Naive thymus-derived CD8-positive, alpha-beta T cell (primary cell): ENCODE measurements around the gene FAM200C. TPM values are rescaled to one million over a fixed set of nuclear protein-coding genes. Genes with fewer than 3 reads are reported as not detected.

Experiments used
- ATAC-seq, 2 donors: fragments of 150-1000 bp; cut with Tn5 transposase in 1 of 2; sonication (Bioruptor Pico), chemical (Tn5 transposase) in 1 of 2; 1 replicate in 1 of 2; 2 replicates in 1 of 2; pipeline ENCODE4 v1.10.0; 2021; ENCODE audit warnings: mild to moderate bottlenecking in 2 of 2, moderate library complexity in 2 of 2
- POLR2A ChIA-PET: fragments of 350-600 bp; sonication (Branson Sonifier 250); formaldehyde crosslinking; loops from one replicate; lab custom pipeline; 2021; ENCODE audit warnings: antibody characterized with exemption; lab: Charles Lee
- DNase-seq, 10 donors: peaks; one replicate each; pipeline versions ENCODE4 v3.0.0 to v3.0.0-alpha.2; 2020 to 2022
- H3K27ac Mint-ChIP-seq, 10 donors: one replicate each; pipeline ENCODE4 v1.8.0; 2020 to 2022; ENCODE audit warnings: mild to moderate bottlenecking in 10 of 10, mixed read lengths in 10 of 10, moderate library complexity in 4 of 10, inconsistent platforms in 1 of 10
- H3K27me3 Mint-ChIP-seq, 5 donors: one replicate each; pipeline ENCODE4 v1.8.0; 2021 to 2022; ENCODE audit warnings: mixed read lengths in 5 of 5
- H3K36me3 Mint-ChIP-seq, 3 donors: one replicate each; pipeline ENCODE4 v1.8.0; 2020 to 2022; ENCODE audit warnings: mixed read lengths in 3 of 3, mild to moderate bottlenecking in 2 of 3, inconsistent platforms in 1 of 3
- H3K4me1 Mint-ChIP-seq, 4 donors: one replicate each; pipeline ENCODE4 v1.8.0; 2021 to 2022; ENCODE audit warnings: mixed read lengths in 4 of 4
- H3K4me3 Mint-ChIP-seq, 10 donors: one replicate each; pipeline ENCODE4 v1.8.0; 2020 to 2022; ENCODE audit warnings: mild to moderate bottlenecking in 10 of 10, mixed read lengths in 10 of 10, moderate library complexity in 6 of 10, inconsistent platforms in 1 of 10
- H3K9me3 Mint-ChIP-seq, 9 donors: one replicate each; pipeline ENCODE4 v1.8.0; 2020 to 2022; ENCODE audit warnings: mixed read lengths in 9 of 9, mild to moderate bottlenecking in 3 of 9, inconsistent platforms in 1 of 9, moderate library complexity in 1 of 9
- polyA plus RNA-seq, 3 donors: library from polyadenylated mRNA; unstranded; fragments of 300-500 nt; fragmentation: Illumina TruSeq; gene quantifications; one replicate each; pipeline ENCODE4 v1.2.3, GENCODE V29; 2021
- total RNA-seq, 8 experiments: library from RNA in 2 of 8; stranded (reverse) in 2 of 8; gene quantifications; one replicate each; pipeline ENCODE4 v1.2.3 and lab custom pipeline; 2021 to 2026

FAM200C gene
- total RNA-seq (under 1 TPM; 0.47 to 0.49 TPM), polyA plus RNA-seq (under 1 TPM; 0.15 to 0.47 (median 0.24) TPM), total RNA-seq (lab: John Stamatoyannopoulos, UW) (0.19 to 1.3 (median 0.73) reads per million in 6 experiments)

DNA sequence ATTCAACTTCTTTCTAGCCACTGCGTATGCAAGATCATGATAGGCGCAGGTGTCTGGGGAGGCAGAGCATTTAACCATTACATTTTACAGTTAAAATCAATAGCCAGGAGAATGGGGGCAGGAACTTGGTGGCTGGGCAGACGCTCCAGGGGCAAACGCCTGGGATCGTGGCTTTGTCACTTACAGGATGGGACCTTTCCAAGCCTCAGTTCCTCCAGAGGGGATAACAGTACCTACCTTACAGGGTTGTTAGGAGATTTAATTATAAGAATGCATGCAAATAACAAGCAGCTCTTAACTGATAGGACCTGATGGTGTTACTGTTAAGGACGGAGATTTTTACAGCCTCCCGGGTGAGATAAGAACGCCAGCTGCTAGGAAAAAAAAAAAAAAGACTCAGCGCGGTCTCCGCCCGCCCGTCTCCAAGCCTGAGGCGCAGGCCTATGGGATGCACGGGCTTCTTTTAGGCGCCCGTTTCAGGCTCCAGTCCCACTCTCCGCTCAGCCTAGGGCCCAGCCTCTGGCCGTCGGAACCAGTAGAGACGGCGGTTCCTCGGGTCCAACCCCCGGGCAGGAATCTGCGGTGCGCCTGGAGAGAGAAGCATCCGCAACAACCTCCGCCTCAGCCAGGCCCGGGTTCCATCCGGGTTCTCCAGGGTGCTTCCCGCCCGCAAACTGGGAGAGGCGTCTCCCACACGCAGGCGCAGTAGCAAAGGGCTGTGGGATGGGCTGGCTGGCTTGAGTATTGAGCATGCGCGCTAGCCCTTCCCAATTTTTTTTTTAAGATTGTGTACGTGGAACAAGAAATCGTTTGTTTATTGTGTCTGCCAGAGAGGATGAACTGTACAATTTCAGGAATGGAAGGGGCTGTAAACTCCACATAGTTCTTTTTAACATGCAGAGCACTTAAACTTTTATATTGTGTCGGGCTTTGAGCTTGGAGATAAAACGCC is at the start of gene FAM200C:
Gene FAM200C, minus strand, starts transcription at position 653 of the 952 bp plus-strand sequence. CDS start 4,564 bp downstream, outside the sequence.
- Mint-ChIP-seq H3K4me3 (peak within 1 kb of the TSS; percentile 90 to 95 (median 92)), H3K27me3 (no peaks in the 10 kb centered on the region), H3K36me3 (peaks cover 0 to 31% (median 14%) of the 10 kb centered on the region in 3 donors), H3K27ac (peak within 1 kb of the TSS; percentile 56 to 91 (median 86)), H3K9me3 (no peaks in the 10 kb centered on the region), H3K4me1 (peaks cover 6 to 22% (median 19%) of the 10 kb centered on the region in 4 donors)
- ATAC-seq (peak; percentile 77 to 86), DNase-seq (peak; percentile 32 to 79 (median 54))
- POLR2A ChIA-PET: interaction anchor here (1.0 to 2.6 kb wide), 2 partner anchors 19 to 40 kb away, joined by 3 to 13 read pairs; partner anchors contain the start of gene SLU7

DNA sequence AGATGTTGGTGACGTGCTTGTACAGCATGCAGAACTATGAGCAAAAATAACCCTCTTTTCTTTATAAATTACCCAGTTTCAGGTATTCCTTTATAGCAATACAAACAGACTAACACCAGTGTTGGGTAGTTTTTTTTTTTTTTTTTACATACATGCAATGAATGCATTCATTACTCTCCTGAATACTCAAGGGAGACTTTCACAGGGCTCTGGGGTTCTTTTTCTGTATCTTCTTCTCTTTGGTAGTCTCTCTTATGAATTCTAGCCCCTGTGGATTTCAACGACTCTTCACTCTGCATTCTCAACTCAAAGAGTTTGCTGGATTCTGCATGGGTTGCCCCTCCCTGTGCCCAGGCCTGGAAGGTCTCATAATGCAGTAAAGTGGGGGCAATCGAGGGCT is 49.6 kb upstream of the FAM200C start:
- DNase-seq (no peak), ATAC-seq (no peak)
- Mint-ChIP-seq H3K9me3 (peaks cover 0 to 2% (median 0%) of the 10 kb centered on the region in 9 donors), H3K4me1 (no peaks in the 10 kb centered on the region), H3K4me3 (no peak overlapping the region), H3K27ac (peak overlapping the region in 1 of 10 donors; percentile 44), H3K36me3 (no peaks in the 10 kb centered on the region), H3K27me3 (peaks cover 0 to 5% (median 3%) of the 10 kb centered on the region in 5 donors)
- POLR2A ChIA-PET: no interaction called here

DNA sequence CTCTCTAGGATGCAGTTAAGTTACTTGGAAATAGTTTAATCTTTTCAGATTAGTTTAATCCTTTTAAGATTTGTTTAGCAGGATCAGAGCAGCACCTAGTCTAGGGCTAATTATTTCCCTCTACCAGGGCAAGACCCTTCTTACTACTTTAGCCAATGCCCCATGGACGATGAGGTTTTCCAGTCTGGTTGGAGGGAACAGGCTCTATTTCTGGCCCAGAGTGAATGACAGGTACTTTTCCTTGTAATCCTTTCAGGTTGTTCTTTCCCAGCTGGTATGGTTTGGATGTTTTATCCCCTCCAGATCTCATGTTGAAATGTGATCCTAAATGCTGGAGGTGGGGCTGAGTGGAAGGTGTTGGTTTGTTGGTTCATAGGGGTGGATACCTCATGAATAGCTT is 49.0 kb upstream of the FAM200C start:
- Mint-ChIP-seq H3K36me3 (no peaks in the 10 kb centered on the region), H3K27me3 (peaks cover 0 to 3% (median 2%) of the 10 kb centered on the region in 5 donors), H3K9me3 (peaks cover 0 to 2% (median 0%) of the 10 kb centered on the region in 9 donors), H3K27ac (no peak overlapping the region), H3K4me1 (no peaks in the 10 kb centered on the region), H3K4me3 (no peak overlapping the region)
- ATAC-seq (no peak), DNase-seq (no peak)
- POLR2A ChIA-PET: no interaction called here

DNA sequence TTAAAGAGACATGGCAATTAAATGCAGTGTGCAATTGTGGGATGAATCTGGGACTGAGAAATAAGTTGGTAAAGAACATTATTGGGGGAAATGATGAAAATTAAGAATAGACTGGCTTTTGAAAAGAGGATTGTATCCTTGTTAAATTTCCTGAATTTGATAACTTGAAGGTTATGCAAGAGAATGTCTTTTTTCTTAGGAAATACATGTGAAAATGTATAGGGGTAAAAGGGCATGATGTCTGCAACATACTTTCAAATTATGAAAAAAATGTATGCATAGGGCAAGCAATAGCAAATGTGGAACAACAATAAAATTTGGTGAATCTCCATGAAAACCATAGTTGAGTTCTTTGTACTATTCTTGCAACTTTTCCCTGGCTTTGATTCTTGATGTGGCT is 45.9 kb upstream of the FAM200C start:
- no peak for ATAC-seq
- Mint-ChIP-seq H3K9me3 (peaks cover 0 to 2% (median 0%) of the 10 kb centered on the region in 9 donors), H3K27ac (no peak overlapping the region), H3K4me3 (no peak overlapping the region), H3K4me1 (peaks cover 0 to 2% (median 0%) of the 10 kb centered on the region in 4 donors), H3K36me3 (no peaks in the 10 kb centered on the region), H3K27me3 (no peaks in the 10 kb centered on the region)
- no peak for DNase-seq
- POLR2A ChIA-PET: no interaction called here

DNA sequence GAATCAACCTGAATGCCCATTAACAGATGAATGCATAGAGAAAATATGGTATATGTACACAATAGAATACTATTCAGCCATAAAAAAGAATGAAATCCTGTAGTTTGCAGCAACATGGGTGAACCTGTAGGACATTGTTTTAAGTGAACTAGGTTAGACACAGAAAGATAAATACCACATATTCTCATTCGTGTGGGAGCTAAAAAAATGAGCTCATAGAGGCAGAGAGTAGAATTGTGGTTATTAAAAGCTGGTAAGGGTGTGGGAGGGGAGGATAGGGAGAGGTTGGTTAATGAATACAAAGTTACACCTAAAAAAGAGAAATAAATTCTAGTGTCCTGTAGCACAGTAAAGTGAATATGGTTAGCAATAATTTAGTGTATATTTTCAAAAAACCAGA is 45.3 kb upstream of the FAM200C start:
- Mint-ChIP-seq H3K27me3 (no peaks in the 10 kb centered on the region), H3K27ac (no peak overlapping the region), H3K36me3 (no peaks in the 10 kb centered on the region), H3K9me3 (peaks cover 0 to 2% (median 0%) of the 10 kb centered on the region in 9 donors), H3K4me1 (peaks cover 0 to 2% (median 0%) of the 10 kb centered on the region in 4 donors), H3K4me3 (no peak overlapping the region)
- POLR2A ChIA-PET: no interaction called here
- DNase-seq (no peak), ATAC-seq (no peak)

GRCh38 chr5:160444407-160444806 is 44.6 kb upstream of the FAM200C start:
- no peak for DNase-seq
- ATAC-seq: no peak
- peaks cover 0 to 2% (median 0%) of the 10 kb centered on the region in 4 donors for H3K4me1 Mint-ChIP-seq
- H3K27me3 Mint-ChIP-seq: no peaks in the 10 kb centered on the region
- no peaks in the 10 kb centered on the region for H3K9me3 Mint-ChIP-seq
- H3K4me3 Mint-ChIP-seq: no peak overlapping the region
- H3K36me3 Mint-ChIP-seq: no peaks in the 10 kb centered on the region
- POLR2A ChIA-PET: no interaction called here
- no peak overlapping the region for H3K27ac Mint-ChIP-seq

GRCh38 chr5:160442824-160443431 is 43.1 kb upstream of the FAM200C start:
- DNase-seq: no peak
- Mint-ChIP-seq H3K36me3 (no peaks in the 10 kb centered on the region), H3K27me3 (no peaks in the 10 kb centered on the region), H3K9me3 (no peaks in the 10 kb centered on the region), H3K27ac (no peak overlapping the region), H3K4me3 (no peak overlapping the region), H3K4me1 (peaks cover 4 to 13% (median 8%) of the 10 kb centered on the region in 4 donors)
- no peak for ATAC-seq
- POLR2A ChIA-PET: no interaction called here

DNA sequence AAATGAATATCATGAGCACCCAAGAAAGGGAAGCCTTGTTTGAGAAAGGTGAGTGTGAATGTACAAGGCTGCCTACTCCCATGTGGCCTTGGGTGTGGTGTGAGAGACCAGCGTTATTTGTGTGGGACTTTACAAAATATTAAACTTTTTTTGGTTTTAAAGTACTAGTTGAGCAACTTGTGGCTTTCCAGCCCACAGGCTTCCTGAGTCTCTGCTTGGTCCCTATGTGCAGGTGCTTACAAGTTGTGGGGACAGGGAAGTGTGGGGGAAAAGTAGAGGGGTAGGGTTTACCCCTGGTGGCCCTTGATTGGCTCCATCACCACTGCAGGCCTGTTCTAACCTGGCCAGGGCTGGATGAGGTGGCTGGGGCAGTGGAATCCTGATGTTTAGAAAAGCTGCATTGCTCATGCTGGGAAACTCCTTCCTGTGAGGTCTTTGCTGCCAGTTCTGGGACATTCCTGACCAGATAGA is 41.5 kb upstream of the FAM200C start:
- H3K27ac Mint-ChIP-seq: peak overlapping the region in 2 of 10 donors; percentile 18 to 43
- ATAC-seq (no peak), DNase-seq (no peak)
- POLR2A ChIA-PET: no interaction called here
- H3K4me1 Mint-ChIP-seq: peaks cover 4 to 13% (median 8%) of the 10 kb centered on the region in 4 donors
- no peaks in the 10 kb centered on the region for H3K27me3 Mint-ChIP-seq
- H3K36me3 Mint-ChIP-seq: no peaks in the 10 kb centered on the region
- no peaks in the 10 kb centered on the region for H3K9me3 Mint-ChIP-seq
- H3K4me3 Mint-ChIP-seq: no peak overlapping the region

DNA sequence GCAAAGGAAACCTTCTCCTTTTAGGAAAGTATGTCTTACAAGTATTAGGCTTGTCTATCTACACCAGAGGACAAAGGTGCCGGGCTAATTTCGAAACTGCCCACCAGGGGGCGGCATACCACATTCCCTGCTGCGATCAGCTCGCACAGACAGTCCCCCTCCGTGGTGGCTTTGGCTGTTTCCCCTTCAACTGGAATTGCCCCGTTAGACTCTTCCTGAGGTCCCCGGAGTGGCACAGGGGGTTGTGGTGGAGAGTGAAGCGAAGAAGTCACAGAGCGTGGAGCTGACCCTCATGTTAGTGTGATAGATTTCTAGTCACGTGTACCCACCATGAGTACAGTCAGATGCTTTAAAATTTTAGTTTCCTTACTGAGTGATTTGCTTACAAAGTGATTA is 39.3 kb upstream of the FAM200C start:
- Mint-ChIP-seq H3K4me1 (peaks cover 4 to 23% (median 10%) of the 10 kb centered on the region in 4 donors), H3K36me3 (no peaks in the 10 kb centered on the region), H3K4me3 (peak overlapping the region; percentile 81 to 95 (median 87)), H3K9me3 (no peaks in the 10 kb centered on the region), H3K27ac (peak overlapping the region; percentile 14 to 94 (median 89)), H3K27me3 (peaks cover 0 to 20% (median 9%) of the 10 kb centered on the region in 5 donors)
- POLR2A ChIA-PET: interaction anchor here (0.8 to 1.6 kb wide), 3 partner anchors 20 to 39 kb away, joined by 3 to 15 read pairs (median 6); partner anchors contain the start of gene SLU7
- ATAC-seq: peak; percentile 81 to 85
- DNase-seq: peak; percentile 70 to 95 (median 83)

DNA sequence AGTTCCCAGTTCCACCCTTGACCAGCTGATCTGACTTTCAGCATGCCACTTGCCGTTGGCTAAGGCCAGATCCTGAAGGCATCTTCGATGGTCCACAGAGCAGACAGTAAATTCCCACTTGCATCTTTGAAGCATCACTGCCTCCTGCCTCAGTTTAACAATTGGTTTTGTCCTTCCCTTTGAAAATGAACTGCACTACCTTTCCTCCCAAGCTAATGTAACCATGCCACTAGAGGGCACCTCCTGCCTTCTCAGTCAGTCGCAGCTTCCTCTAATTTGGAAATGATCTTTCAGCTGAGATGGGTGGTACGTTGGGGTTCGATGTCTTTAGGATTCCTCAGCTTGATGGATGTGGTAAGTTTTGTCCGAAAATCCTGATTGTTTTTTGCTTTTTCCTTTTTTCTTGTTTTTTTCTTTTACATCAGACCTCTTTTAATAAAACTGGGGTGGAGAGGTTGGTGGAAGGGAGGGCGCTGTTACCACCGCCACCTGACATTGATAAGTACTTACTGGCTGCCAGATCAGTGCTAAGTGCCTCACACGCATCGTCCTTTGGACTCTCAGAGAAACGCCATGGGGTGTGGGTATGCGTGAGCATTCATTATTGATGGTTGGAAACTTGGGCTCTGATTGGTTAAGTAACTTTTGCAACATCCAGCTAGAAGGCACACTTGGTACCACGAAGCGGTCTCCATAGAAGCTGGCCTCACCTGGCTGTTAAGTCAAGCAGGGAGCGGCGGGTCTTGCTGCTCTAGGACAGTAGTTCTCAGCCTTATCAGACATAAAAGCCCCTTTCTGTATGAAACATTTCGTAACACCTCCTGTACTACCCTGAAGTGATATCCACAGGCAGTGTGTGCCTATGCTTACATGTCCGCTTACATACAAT is 38.7 kb upstream of the FAM200C start:
- no peaks in the 10 kb centered on the region for H3K9me3 Mint-ChIP-seq
- POLR2A ChIA-PET: interaction anchor here (0.8 to 1.6 kb wide), 4 partner anchors 16 to 38 kb away, joined by 3 to 15 read pairs (median 6); partner anchors contain the start of genes PTTG1 and SLU7
- H3K4me1 Mint-ChIP-seq: peaks cover 4 to 29% (median 10%) of the 10 kb centered on the region in 4 donors
- peak overlapping the region; percentile 14 to 94 (median 89) for H3K27ac Mint-ChIP-seq
- H3K36me3 Mint-ChIP-seq: no peaks in the 10 kb centered on the region
- peaks cover 0 to 24% (median 9%) of the 10 kb centered on the region in 5 donors for H3K27me3 Mint-ChIP-seq
- peak overlapping the region; percentile 81 to 95 (median 87) for H3K4me3 Mint-ChIP-seq
- ATAC-seq (peak; percentile 73 to 78), DNase-seq (peak in 9 of 10 donors; percentile 14 to 71 (median 45))

DNA sequence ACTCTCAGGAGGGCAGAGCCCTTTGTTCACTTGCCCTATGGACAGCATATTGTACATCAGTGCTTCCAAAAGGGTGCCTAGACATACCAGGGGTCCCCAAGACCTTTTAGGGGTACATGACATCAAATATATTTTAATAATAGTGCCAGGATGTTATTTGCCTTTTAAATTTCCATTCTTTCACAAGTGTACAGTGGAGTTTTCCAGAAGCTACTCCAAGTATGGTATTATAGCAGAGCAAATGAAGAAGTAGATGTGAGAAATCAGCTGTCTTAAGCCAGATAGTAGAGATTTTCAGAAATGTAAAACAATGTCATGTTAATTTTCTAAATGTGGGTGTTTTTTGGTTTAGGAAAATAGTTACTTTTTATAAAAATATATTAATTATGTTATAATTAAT is 37.4 kb upstream of the FAM200C start:
- ATAC-seq (no peak), DNase-seq (no peak)
- Mint-ChIP-seq H3K4me1 (peaks cover 4 to 31% (median 10%) of the 10 kb centered on the region in 4 donors), H3K27ac (no peak overlapping the region), H3K4me3 (peak overlapping the region in 1 of 10 donors; percentile 16), H3K9me3 (no peaks in the 10 kb centered on the region), H3K27me3 (peaks cover 0 to 24% (median 9%) of the 10 kb centered on the region in 5 donors), H3K36me3 (no peaks in the 10 kb centered on the region)
- POLR2A ChIA-PET: no interaction called here
